CD4-positive, alpha-beta T cell (primary cell): ENCODE results near the gene RHBDD3. TPM values are rescaled to one million over a fixed set of nuclear protein-coding genes. Genes with fewer than 3 reads are reported as not detected.
A peak's percentile ranks its signal among the peaks of the same experiment; 100 is the strongest.

Experiments used
- ATAC-seq: fragments of 200-7000 bp; cut with Tn5 transposase; one replicate; pipeline ENCODE4 v1.10.0; 2022; ENCODE audit warnings: mild to moderate bottlenecking; ENCODE audit not compliant: poor library complexity
- CTCF ChIA-PET: fragments of 350-600 bp; sonication (Branson Sonifier 250); formaldehyde crosslinking; loops from one replicate; lab custom pipeline; 2021; ENCODE audit warnings: antibody characterized with exemption, inconsistent platforms; lab: Charles Lee
- POLR2A ChIA-PET: fragments of 350-600 bp; sonication (Branson Sonifier 250); formaldehyde crosslinking; loops from one replicate; lab custom pipeline; 2021; ENCODE audit warnings: antibody characterized with exemption, inconsistent platforms; lab: Charles Lee
- DNase-seq, 14 experiments: peaks; one replicate each; pipeline ENCODE4 v3.0.0-alpha.2; 2013 to 2020; ENCODE audit warnings: mixed read lengths in 2 of 14
- H3K27ac ChIP-seq, 2 donors: one replicate each; pipeline versions ENCODE4 v1.5.1 to v1.7.0; 2013; ENCODE audit warnings: low read length in 2 of 2, low read depth in 1 of 2, mild to moderate bottlenecking in 1 of 2
- H3K27me3 ChIP-seq, 2 experiments: 1 replicate in 1 of 2; 2 replicates in 1 of 2; pipeline versions ENCODE4 v1.6.1 to v1.7.0; 2013; ENCODE audit warnings: low read length in 2 of 2, control low read depth in 1 of 2, mild to moderate bottlenecking in 1 of 2, moderate library complexity in 1 of 2; ENCODE audit not compliant: insufficient read depth in 2 of 2, control insufficient read depth in 1 of 2
- H3K36me3 ChIP-seq: one replicate; pipeline ENCODE4 v1.6.1; 2013; ENCODE audit warnings: low read length, control low read depth; ENCODE audit not compliant: insufficient read depth
- H3K4me1 ChIP-seq: one replicate; pipeline ENCODE4 v1.6.1; 2013; ENCODE audit warnings: low read length, control low read depth; ENCODE audit not compliant: insufficient read depth
- H3K4me3 ChIP-seq: one replicate; pipeline ENCODE4 v1.5.1; 2013; ENCODE audit warnings: mild to moderate bottlenecking, low read length, moderate library complexity
- H3K9me3 ChIP-seq, 2 experiments: 1 replicate in 1 of 2; 2 replicates in 1 of 2; pipeline versions ENCODE4 v1.6.1 to v1.7.0; 2013; ENCODE audit warnings: low read length in 2 of 2, mild to moderate bottlenecking in 2 of 2, control low read depth in 1 of 2, moderate library complexity in 1 of 2; ENCODE audit not compliant: control insufficient read depth in 1 of 2, insufficient read depth in 1 of 2
- H3K27ac Mint-ChIP-seq: one replicate; pipeline ENCODE4 v1.8.0; 2020; ENCODE audit warnings: mixed read lengths
- H3K27me3 Mint-ChIP-seq: one replicate; pipeline ENCODE4 v1.8.0; 2021; ENCODE audit warnings: mixed read lengths
- H3K36me3 Mint-ChIP-seq: one replicate; pipeline ENCODE4 v1.8.0; 2021; ENCODE audit warnings: low read depth, mixed read lengths
- H3K4me1 Mint-ChIP-seq: one replicate; pipeline ENCODE4 v1.8.0; 2021; ENCODE audit warnings: low read depth, mixed read lengths
- H3K4me3 Mint-ChIP-seq: one replicate; pipeline ENCODE4 v1.8.0; 2020; ENCODE audit warnings: mild to moderate bottlenecking, mixed read lengths
- H3K9me3 Mint-ChIP-seq: one replicate; pipeline ENCODE4 v1.8.0; 2020; ENCODE audit warnings: mixed read lengths
- intact Hi-C, 2 experiments: fragments of 100-400 bp; cut with DNase I in 1 of 2; cut with micrococcal nuclease in 1 of 2; formaldehyde crosslinking; loops; one replicate each; pipeline versions ENCODE4 v1.15.1 to v1.9.0; 2023 to 2025; cut with DNase I, micrococcal nuclease
- total RNA-seq, 174 experiments: library from RNA in 2 of 174; stranded (reverse) in 2 of 174; gene quantifications; one replicate each; pipeline ENCODE4 v1.2.3 and lab custom pipeline; 2021 to 2026
- TF ChIP-seq, protein P1 (sequence below): fragments of 200-600 bp; IDR thresholded peaks from one replicate; pipeline ENCODE4 v1.8.0; 2022; ENCODE audit warnings: antibody characterized with exemption, mild to moderate bottlenecking

RHBDD3 gene
- total RNA-seq, 2 experiments from 2014 or later, result 9.0 to 11.7 TPM

DNA sequence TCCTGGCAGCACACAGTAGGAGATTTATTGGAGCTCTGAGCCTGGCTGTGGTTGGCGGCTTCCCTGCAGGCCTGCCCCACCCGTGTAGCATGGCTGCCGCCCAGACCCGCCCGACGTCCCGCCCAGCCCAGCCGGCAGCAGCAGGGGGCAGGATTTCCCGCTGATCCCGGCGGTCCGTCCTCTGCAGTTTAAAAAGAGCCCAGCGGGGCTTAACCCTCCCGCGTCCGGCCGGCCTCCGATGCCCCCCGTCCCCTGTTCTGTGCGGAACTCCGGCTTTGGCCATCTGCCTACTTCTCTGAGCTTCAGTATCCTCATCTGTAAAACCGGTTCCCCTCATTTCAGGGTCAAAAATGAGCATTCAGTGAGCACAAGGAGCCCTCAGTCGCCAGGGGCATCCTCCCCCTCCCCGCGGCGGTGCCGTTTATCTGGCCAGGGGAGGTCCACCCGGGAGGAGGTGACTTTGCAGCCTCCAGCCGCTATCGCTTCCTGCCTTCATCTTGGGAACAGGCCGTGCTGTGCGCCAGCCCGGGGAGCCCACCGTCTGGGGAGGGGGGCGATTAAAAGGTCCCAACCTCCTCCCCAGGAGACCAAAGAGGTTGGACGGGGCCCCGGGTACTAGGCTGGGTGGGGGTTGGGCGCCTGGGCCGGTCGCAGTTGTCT lies 38.5 kb upstream of the RHBDD3 start, which contains the start of gene GAS2L1:
Gene GAS2L1, plus strand, starts transcription at position 476 of the 660 bp plus-strand sequence. CDS start 1,456 bp downstream, outside the sequence.
- no peaks in the 10 kb centered on the region for H3K36me3 ChIP-seq
- POLR2A ChIA-PET, result interaction anchor here (2.3 kb wide), 1 partner anchor 38 kb away, joined by 7 read pairs; the partner anchor contains the start of gene EWSR1
- peaks cover 50% of the 10 kb centered on the region for H3K4me1 ChIP-seq
- H3K27ac ChIP-seq, result no peak within 1 kb of the TSS
- DNase-seq (peak in 9 of 14 experiments; percentile 13 to 67 (median 44)), ATAC-seq (peak; percentile 51)
- peaks cover 20% of the 10 kb centered on the region for H3K27me3 Mint-ChIP-seq
- no peak within 1 kb of the TSS for H3K27ac Mint-ChIP-seq
- H3K36me3 Mint-ChIP-seq, result peaks cover 6% of the 10 kb centered on the region
- H3K9me3 ChIP-seq, result peaks cover 0 to 4% of the 10 kb centered on the region in 2 experiments
- TF ChIP-seq, protein P1, sequence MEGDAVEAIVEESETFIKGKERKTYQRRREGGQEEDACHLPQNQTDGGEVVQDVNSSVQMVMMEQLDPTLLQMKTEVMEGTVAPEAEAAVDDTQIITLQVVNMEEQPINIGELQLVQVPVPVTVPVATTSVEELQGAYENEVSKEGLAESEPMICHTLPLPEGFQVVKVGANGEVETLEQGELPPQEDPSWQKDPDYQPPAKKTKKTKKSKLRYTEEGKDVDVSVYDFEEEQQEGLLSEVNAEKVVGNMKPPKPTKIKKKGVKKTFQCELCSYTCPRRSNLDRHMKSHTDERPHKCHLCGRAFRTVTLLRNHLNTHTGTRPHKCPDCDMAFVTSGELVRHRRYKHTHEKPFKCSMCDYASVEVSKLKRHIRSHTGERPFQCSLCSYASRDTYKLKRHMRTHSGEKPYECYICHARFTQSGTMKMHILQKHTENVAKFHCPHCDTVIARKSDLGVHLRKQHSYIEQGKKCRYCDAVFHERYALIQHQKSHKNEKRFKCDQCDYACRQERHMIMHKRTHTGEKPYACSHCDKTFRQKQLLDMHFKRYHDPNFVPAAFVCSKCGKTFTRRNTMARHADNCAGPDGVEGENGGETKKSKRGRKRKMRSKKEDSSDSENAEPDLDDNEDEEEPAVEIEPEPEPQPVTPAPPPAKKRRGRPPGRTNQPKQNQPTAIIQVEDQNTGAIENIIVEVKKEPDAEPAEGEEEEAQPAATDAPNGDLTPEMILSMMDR, result no peak
- H3K9me3 Mint-ChIP-seq, result no peaks in the 10 kb centered on the region
- H3K27me3 ChIP-seq, result peaks cover 12 to 15% of the 10 kb centered on the region in 2 experiments
- CTCF ChIA-PET, result no interaction called here
- intact Hi-C loops, result loop anchor here in 1 of 2 experiments (2.0 kb wide), 1 partner anchor 82 kb away; the partner anchor contains the start of gene AP1B1
- H3K4me1 Mint-ChIP-seq, result peaks cover 12% of the 10 kb centered on the region
- peak within 1 kb of the TSS; percentile 65 for H3K4me3 ChIP-seq
- peak within 1 kb of the TSS; percentile 85 for H3K4me3 Mint-ChIP-seq

DNA sequence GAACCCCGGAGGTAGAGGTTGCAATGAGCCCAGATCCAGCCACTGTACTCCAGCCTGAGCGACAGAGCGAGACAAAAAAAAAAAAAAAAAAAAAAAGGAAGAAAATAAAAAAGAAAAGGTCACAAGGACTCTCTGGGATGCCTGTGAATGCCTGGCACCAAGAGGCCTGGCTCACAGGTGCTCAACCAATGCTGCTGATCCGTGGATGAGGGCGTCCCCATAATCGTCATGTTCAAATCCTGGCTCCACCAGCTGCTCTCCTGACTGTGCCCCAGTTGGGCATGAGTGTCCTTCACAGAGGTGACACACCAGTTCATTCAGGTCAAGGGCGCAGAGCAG lies 38.0 kb upstream of the RHBDD3 start:
- intact Hi-C loops, result loop anchor here in 1 of 2 experiments (2.0 kb wide), 1 partner anchor 83 kb away; the partner anchor contains the start of gene AP1B1
- TF ChIP-seq, protein P1, result no peak

DNA sequence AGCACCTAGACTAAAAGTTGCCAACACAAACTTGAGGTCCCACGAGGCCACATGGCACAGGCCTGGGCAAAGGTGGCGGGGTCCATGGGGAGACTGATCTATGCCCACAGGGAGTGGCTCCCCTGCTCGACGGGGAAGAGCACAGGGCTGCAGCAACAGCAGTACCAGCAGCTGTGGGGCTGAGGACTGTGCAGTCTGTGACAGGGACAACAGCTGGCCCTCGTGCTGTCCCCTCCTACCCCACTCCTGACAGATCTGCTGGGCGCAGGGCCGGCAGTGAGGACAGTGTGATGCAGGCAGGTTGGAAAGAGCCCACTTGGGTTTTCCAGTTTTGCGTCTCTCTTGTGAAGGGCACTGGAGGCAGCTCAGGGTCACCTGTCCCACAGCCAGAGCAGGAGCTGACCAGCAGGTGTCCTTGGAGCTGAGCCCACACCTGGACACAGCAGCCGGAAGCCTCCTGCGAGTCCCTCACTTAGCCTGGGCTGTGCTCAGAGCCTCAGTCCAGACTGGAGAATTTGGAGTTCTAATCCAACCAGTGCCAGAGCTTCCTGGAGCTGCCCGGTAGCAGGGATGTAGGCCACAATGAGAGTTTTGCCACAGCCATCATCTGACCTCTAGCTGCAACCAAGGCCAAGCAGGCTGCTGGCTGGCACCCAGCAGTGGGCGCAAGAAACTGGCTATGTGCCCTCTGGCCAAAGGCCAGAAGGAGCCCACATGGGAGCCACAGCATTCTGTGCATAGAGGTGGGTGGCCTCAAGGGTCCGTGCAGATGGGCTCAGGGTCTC lies 35.1 kb upstream of the RHBDD3 start:
- no peak overlapping the region for H3K4me3 Mint-ChIP-seq
- Histone ChIP-seq H3K27me3 (peaks cover 8 to 15% of the 10 kb centered on the region in 2 experiments), H3K36me3 (peaks cover 28% of the 10 kb centered on the region), H3K4me1 (peaks cover 21% of the 10 kb centered on the region), H3K27ac (no peak overlapping the region), H3K4me3 (no peak overlapping the region), H3K9me3 (no peaks in the 10 kb centered on the region)
- no peaks in the 10 kb centered on the region for H3K9me3 Mint-ChIP-seq
- H3K27ac Mint-ChIP-seq, result no peak overlapping the region
- DNase-seq (no peak), ATAC-seq (no peak)
- TF ChIP-seq, protein P1, result no peak
- POLR2A ChIA-PET, result no interaction called here
- H3K36me3 Mint-ChIP-seq, result peaks cover 40% of the 10 kb centered on the region
- intact Hi-C loops, result no loop called here
- CTCF ChIA-PET, result no interaction called here
- peaks cover 12% of the 10 kb centered on the region for H3K4me1 Mint-ChIP-seq
- peaks cover 16% of the 10 kb centered on the region for H3K27me3 Mint-ChIP-seq

More for the DNA sequence above, 38.0 kb upstream of the RHBDD3 start:
- H3K36me3 ChIP-seq, result no peaks in the 10 kb centered on the region
- peaks cover 0 to 4% of the 10 kb centered on the region in 2 experiments for H3K9me3 ChIP-seq
- H3K4me1 ChIP-seq, result peaks cover 45% of the 10 kb centered on the region
- H3K27ac ChIP-seq, result no peak overlapping the region
- peaks cover 16% of the 10 kb centered on the region for H3K27me3 Mint-ChIP-seq
- no peak for ATAC-seq
- H3K27ac Mint-ChIP-seq, result no peak overlapping the region
- peak overlapping the region; percentile 85 for H3K4me3 Mint-ChIP-seq
- H3K27me3 ChIP-seq, result peaks cover 8 to 15% of the 10 kb centered on the region in 2 experiments
- no peaks in the 10 kb centered on the region for H3K9me3 Mint-ChIP-seq
- peaks cover 11% of the 10 kb centered on the region for H3K36me3 Mint-ChIP-seq
- H3K4me1 Mint-ChIP-seq, result peaks cover 12% of the 10 kb centered on the region
- ChIA-PET POLR2A (interaction anchor here (2.3 kb wide), 1 partner anchor 37 kb away, joined by 7 read pairs; the partner anchor contains the start of gene EWSR1), CTCF (no interaction called here)
- no peak for DNase-seq
- peak overlapping the region; percentile 65 for H3K4me3 ChIP-seq
